SH-SY5Y (cell line): ENCODE measurements around the gene DFFA.

Source experiments
- GATA2 ChIP-seq: IDR thresholded peaks from 2 replicates; pipeline ENCODE4 v1.6.1; 2011; ENCODE audit warnings: mild to moderate bottlenecking, low read depth, low read length
- GATA3 ChIP-seq: IDR thresholded peaks from 2 replicates; pipeline ENCODE4 v1.6.1; 2011; ENCODE audit warnings: low read depth, mild to moderate bottlenecking, low read length, moderate library complexity

- TF ChIP-seq GATA2 (no peak), GATA3 (no peak)
These were observed 37.7 kb downstream of the DFFA start for GRCh38 chr1:10434590-10434989.
